ENCODE results near the gene DHRS9.

- TF ChIP-seq CTCF (IDR thresholded peaks at IDR 0.05) = no peak
- TF ChIP-seq POLR2A (IDR thresholded peaks at IDR 0.05) = no peak
Observed at GRCh38 chr2:169091761-169092519, 22.6 kb downstream of the DHRS9 start.

All from esophagus squamous epithelium (tissue), 4 donors.